HCT116 (cell line): ENCODE data around the gene DHRS9.
"Not testable (repeated sequence)": the region's sequence is repeated elsewhere in the genome, so short reads cannot be mapped to it uniquely, and the experiment has no call there.

Source experiments
- ATF3 ChIP-seq: IDR thresholded peaks from 2 replicates; pipeline ENCODE4 v1.6.1; 2012
- CEBPB ChIP-seq: IDR thresholded peaks from 2 replicates; pipeline ENCODE4 v1.6.1; 2012; ENCODE audit warnings: low read depth
- CTCF ChIP-seq, 3 experiments: fragments of 200-600 bp in 1 of 3; sonication (generic) in 1 of 3; IDR thresholded peaks in 2 of 3; conservative IDR thresholded peaks in 1 of 3; 2 replicates each; pipeline ENCODE4 v1.5.1; 2012 to 2017; ENCODE audit warnings: low read depth in 2 of 3, low read length in 2 of 3, antibody characterized with exemption in 1 of 3, borderline replicate concordance in 1 of 3, control low read depth in 1 of 3, mild to moderate bottlenecking in 1 of 3, mixed read lengths in 1 of 3, mixed run types in 1 of 3, moderate library complexity in 1 of 3; ENCODE audit not compliant: insufficient read depth in 1 of 3
- EGR1 ChIP-seq: IDR thresholded peaks from 2 replicates; pipeline ENCODE4 v1.6.1; 2012; ENCODE audit warnings: low read depth
- ELF1 ChIP-seq: IDR thresholded peaks from 2 replicates; pipeline ENCODE4 v1.6.1; 2012; ENCODE audit warnings: low read depth, borderline replicate concordance
- EZH2 ChIP-seq: fragments of 200-600 bp; sonication (generic); IDR thresholded peaks from 2 replicates; pipeline ENCODE4 v1.6.1; 2017; ENCODE audit warnings: antibody characterized with exemption, mixed run types
- EZH2phosphoT487 ChIP-seq: fragments of 200-600 bp; IDR thresholded peaks from 2 replicates; pipeline ENCODE4 v1.6.1; 2018; ENCODE audit warnings: antibody characterized with exemption, borderline replicate concordance
- JUND ChIP-seq: IDR thresholded peaks from 2 replicates; pipeline ENCODE4 v1.6.1; 2012
- MAX ChIP-seq: IDR thresholded peaks from 2 replicates; pipeline ENCODE4 v1.6.1; 2012
- POLR2A ChIP-seq: IDR thresholded peaks from 2 replicates; pipeline ENCODE4 v1.7.0; 2011; ENCODE audit warnings: borderline replicate concordance; ENCODE audit not compliant: insufficient read depth, insufficient read length; ENCODE audit errors: extremely low read depth
- REST ChIP-seq: IDR thresholded peaks from 2 replicates; pipeline ENCODE4 v1.6.1; 2012; ENCODE audit warnings: low read depth
- SIN3A ChIP-seq: IDR thresholded peaks from 2 replicates; pipeline ENCODE4 v1.6.1; 2012; ENCODE audit warnings: low read depth
- SP1 ChIP-seq: IDR thresholded peaks from 2 replicates; pipeline ENCODE4 v1.6.1; 2012; ENCODE audit warnings: low read depth
- ZNF274 ChIP-seq: fragments of 200-500 bp; sonication (Bioruptor generic); IDR thresholded peaks from 2 replicates; pipeline ENCODE4 v1.6.1; 2014; ENCODE audit warnings: mild to moderate bottlenecking, low read depth, low read length, inconsistent platforms

- not testable (repeated sequence) for TF ChIP-seq POLR2A; EZH2; ATF3; CTCF (IDR thresholded peaks at IDR 0.05 in 2 of 3, conservative IDR thresholded peaks at IDR 0.05 in 1 of 3; ENCODE audit: borderline replicate concordance in 1 of 3, insufficient read depth in 1 of 3, low read depth in 2 of 3, low read length in 2 of 3); EGR1; EZH2phosphoT487; JUND; ELF1; REST; CEBPB; MAX; SIN3A; SP1; ZNF274
Observed at GRCh38 chr2:169136428-169136827, 67.1 kb downstream of the DHRS9 start.
